BLaER1 (cell line): Measurements from ENCODE around the gene LRP1.

ENCODE experiments used
- H3K27ac ChIP-seq: shearing (Covaris generic); formaldehyde crosslinking; 2 replicates; pipeline ENCODE4 v1.8.1; 2022
- H3K27me3 ChIP-seq: shearing (Covaris generic); formaldehyde crosslinking; 2 replicates; pipeline ENCODE4 v1.8.1; 2022
- H3K36me3 ChIP-seq: shearing (Covaris generic); formaldehyde crosslinking; 2 replicates; pipeline ENCODE4 v1.8.1; 2022
- H3K4me1 ChIP-seq: shearing (Covaris generic); formaldehyde crosslinking; 2 replicates; pipeline ENCODE4 v1.8.1; 2022
- H3K4me2 ChIP-seq: shearing (Covaris generic); formaldehyde crosslinking; 2 replicates; pipeline ENCODE4 v1.8.1; 2022
- H3K4me3 ChIP-seq: shearing (Covaris generic); formaldehyde crosslinking; 2 replicates; pipeline ENCODE4 v1.8.1; 2022
- H3K9ac ChIP-seq: shearing (Covaris generic); formaldehyde crosslinking; 2 replicates; pipeline ENCODE4 v1.8.1; 2022
- H3K9me3 ChIP-seq: shearing (Covaris generic); formaldehyde crosslinking; 2 replicates; pipeline ENCODE4 v1.8.1; 2022
- H4K20me1 ChIP-seq: shearing (Covaris generic); formaldehyde crosslinking; 2 replicates; pipeline ENCODE4 v1.8.1; 2022
- Cebpa-rat ChIP-seq: shearing (Covaris generic); IDR thresholded peaks from 2 replicates; pipeline ENCODE4 v1.8.1; 2022

The LRP1 gene

DNA sequence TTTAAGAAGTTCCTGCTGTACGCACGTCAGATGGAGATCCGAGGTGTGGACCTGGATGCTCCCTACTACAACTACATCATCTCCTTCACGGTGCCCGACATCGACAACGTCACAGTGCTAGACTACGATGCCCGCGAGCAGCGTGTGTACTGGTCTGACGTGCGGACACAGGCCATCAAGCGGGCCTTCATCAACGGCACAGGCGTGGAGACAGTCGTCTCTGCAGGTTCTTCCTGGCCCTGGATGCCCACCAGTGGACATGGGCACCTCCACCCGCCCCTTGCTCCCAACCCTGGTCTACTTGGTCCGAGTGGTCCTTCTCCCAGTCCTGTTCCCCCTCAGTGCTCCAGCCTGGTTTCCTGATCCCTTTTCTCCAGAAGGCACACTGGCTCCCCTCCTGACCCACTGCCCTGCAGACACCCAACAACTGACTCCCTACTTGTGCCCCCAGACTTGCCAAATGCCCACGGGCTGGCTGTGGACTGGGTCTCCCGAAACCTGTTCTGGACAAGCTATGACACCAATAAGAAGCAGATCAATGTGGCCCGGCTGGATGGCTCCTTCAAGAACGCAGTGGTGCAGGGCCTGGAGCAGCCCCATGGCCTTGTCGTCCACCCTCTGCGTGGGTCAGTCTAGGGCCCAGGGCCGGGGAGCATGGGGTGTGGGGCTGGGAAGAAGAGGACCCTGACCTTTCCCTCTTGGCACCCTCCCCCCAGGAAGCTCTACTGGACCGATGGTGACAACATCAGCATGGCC lies 51.2 kb downstream of the LRP1 start:
- Histone ChIP-seq H3K36me3 (peaks cover 63% of the 10 kb centered on the region; the same call in 1 of the 2 replicates), H4K20me1 (no peaks in the 10 kb centered on the region)

DNA sequence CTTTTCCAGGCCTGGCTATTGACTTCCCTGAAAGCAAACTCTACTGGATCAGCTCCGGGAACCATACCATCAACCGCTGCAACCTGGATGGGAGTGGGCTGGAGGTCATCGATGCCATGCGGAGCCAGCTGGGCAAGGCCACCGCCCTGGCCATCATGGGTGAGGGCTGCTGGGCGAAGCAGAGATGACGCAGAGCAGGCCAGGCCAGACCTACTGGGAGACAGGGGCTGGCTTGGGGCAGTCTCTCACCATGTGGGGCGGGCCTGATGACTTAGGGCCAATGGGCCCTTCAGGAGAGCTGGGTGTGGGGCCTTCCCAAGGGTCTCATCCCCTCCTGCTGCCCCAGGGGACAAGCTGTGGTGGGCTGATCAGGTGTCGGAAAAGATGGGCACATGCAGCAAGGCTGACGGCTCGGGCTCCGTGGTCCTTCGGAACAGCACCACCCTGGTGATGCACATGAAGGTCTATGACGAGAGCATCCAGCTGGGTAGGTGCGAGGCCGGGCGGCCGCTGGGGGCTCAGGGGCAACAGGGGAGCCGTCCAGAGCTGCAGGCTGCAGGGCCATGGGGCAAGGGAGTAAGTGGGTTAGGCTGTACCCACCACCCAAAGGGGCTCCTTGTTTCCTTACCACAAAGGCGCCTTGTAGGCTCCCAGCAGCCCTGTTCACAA lies 52.2 kb downstream of the LRP1 start:
- Histone ChIP-seq H3K36me3 (peaks cover 66% of the 10 kb centered on the region; the same call in 1 of the 2 replicates), H3K4me2 (no peak overlapping the region), H3K9me3 (no peaks in the 10 kb centered on the region), H3K9ac (no peak overlapping the region), H4K20me1 (no peaks in the 10 kb centered on the region), H3K4me1 (peaks cover 16% of the 10 kb centered on the region), H3K27me3 (no peaks in the 10 kb centered on the region), H3K27ac (no peak overlapping the region), H3K4me3 (no peak overlapping the region)
- no peak for TF ChIP-seq Cebpa-rat

More for the DNA sequence above, 51.2 kb downstream of the LRP1 start:
- Histone ChIP-seq H3K27me3 (no peaks in the 10 kb centered on the region), H3K4me2 (no peak overlapping the region), H3K9ac (no peak overlapping the region), H3K27ac (no peak overlapping the region), H3K4me3 (no peak overlapping the region), H3K4me1 (peaks cover 19% of the 10 kb centered on the region), H3K9me3 (no peaks in the 10 kb centered on the region)
- TF ChIP-seq Cebpa-rat, result no peak

DNA sequence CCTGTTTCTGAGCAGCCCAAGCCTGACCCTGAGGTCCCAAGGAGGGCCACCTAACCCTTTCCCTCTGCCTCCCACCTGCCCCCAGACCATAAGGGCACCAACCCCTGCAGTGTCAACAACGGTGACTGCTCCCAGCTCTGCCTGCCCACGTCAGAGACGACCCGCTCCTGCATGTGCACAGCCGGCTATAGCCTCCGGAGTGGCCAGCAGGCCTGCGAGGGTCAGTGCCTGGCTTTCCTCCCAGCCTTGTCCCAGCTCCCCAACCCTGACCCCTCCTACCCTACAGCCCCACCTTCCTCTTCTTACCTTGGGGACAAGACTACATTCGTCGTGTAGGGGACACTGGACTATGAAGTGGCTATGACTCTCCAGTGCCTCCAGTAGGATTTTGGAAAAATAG lies 52.8 kb downstream of the LRP1 start:
- no peak overlapping the region for H3K9ac ChIP-seq
- H3K27me3 ChIP-seq, result no peaks in the 10 kb centered on the region
- H3K27ac ChIP-seq, result no peak overlapping the region
- peaks cover 16% of the 10 kb centered on the region for H3K4me1 ChIP-seq
- peaks cover 66% of the 10 kb centered on the region; the same call in 1 of the 2 replicates for H3K36me3 ChIP-seq
- H3K4me3 ChIP-seq, result no peak overlapping the region
- no peak overlapping the region for H3K4me2 ChIP-seq
- H3K9me3 ChIP-seq, result no peaks in the 10 kb centered on the region
- TF ChIP-seq Cebpa-rat, result no peak
- H4K20me1 ChIP-seq, result no peaks in the 10 kb centered on the region

DNA sequence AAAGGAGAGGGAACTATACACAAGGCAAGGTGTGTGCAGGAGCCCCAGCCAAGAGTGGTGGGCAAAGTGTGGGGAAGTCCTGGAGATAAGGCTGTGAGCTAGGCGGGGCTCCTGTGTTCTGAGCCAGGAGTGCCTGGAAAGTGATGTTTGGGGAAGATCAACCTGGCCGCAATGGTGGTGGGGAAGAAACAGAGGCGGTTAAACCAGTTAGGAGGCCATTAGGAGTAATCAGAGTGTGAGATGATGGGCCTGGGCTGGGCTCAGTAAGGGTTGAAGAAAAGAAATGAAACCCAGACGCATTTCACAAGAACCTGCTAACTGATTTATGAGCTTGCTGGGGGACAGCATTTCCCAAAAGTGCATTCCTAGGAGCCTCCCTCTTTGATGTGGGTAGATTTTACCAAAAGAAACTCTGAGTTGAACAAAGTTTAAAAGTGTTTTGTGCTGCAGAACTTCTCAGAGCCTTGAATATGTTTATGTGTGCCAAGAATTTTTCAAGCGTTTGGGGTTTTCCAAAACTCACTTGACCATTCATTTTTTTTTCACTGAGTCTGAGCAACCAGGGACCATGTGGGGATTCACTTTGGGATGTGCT lies 53.4 kb downstream of the LRP1 start:
- Histone ChIP-seq H3K9me3 (no peaks in the 10 kb centered on the region), H3K4me3 (no peak overlapping the region), H3K27me3 (no peaks in the 10 kb centered on the region), H3K4me2 (no peak overlapping the region), H3K4me1 (peaks cover 16% of the 10 kb centered on the region), H4K20me1 (no peaks in the 10 kb centered on the region), H3K27ac (no peak overlapping the region), H3K9ac (0 out of 2 replicates have a peak overlapping the region, but pooled peaks have one; percentile 10), H3K36me3 (peaks cover 66% of the 10 kb centered on the region)
- no peak for TF ChIP-seq Cebpa-rat

DNA sequence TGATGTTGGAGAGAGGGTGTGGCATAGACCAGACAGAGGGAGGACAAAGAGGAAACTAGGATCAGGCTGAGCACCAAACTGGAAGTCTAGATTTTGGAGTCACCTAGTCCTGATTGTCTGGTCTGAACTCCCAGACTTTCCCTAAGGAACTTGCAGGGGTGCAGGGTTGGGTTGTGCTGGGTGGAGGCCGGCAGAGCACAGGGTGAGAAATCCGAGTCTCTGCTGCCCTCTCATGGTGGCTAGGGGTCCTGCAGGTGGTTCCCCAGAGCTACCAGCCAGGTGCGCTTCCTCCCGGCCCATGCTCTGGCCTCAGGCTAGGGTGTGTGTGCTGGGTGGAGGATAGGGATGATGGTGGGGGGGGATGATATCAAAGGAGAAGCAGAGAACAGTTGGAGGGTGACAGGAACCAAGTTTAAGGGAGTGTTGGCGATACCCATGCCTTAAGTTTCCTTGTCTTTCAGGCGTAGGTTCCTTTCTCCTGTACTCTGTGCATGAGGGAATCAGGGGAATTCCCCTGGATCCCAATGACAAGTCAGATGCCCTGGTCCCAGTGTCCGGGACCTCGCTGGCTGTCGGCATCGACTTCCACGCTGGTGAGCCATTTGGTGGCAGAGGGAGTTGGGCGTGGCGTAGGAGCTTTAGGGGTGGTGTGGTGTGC lies 54.8 kb downstream of the LRP1 start:
- Histone ChIP-seq H3K9ac (no peak overlapping the region), H4K20me1 (no peaks in the 10 kb centered on the region), H3K27me3 (no peaks in the 10 kb centered on the region), H3K4me1 (peaks cover 13% of the 10 kb centered on the region), H3K9me3 (no peaks in the 10 kb centered on the region), H3K4me2 (no peak overlapping the region), H3K27ac (no peak overlapping the region), H3K36me3 (peaks cover 69% of the 10 kb centered on the region), H3K4me3 (no peak overlapping the region)
- TF ChIP-seq Cebpa-rat, result no peak

DNA sequence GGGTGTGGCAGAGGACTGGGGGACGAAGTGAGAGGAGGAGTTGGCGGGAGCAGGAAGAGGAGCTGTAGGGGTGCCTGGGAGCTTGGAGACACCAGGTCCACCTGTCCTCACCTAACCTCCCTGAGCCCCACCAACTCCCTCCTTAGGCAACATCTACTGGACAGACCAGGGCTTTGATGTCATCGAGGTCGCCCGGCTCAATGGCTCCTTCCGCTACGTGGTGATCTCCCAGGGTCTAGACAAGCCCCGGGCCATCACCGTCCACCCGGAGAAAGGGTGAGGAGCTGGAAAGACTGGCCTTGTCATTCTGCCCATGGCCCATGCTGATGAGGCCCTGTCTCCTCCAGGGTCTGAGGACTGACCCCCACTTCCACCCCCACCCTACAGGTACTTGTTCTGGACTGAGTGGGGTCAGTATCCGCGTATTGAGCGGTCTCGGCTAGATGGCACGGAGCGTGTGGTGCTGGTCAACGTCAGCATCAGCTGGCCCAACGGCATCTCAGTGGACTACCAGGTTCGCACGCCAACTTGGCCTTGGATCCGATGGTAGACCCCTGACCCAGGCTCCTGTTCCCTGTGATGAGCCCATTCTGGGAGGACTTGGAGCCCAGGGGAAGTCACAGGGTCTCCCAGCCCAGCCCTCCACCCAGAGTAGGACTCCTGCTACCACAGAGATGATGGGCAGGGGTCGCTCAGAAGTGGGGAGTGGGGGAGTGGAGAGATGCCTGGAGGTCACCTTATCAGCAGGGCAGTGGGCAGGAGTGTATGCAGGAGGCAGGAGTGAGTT lies 55.8 kb downstream of the LRP1 start:
- H3K9me3 ChIP-seq, result no peaks in the 10 kb centered on the region
- peaks cover 62% of the 10 kb centered on the region for H3K36me3 ChIP-seq
- no peak overlapping the region for H3K4me3 ChIP-seq
- H3K27me3 ChIP-seq, result no peaks in the 10 kb centered on the region
- no peaks in the 10 kb centered on the region for H4K20me1 ChIP-seq
- no peak overlapping the region for H3K27ac ChIP-seq
- H3K9ac ChIP-seq, result no peak overlapping the region
- H3K4me2 ChIP-seq, result no peak overlapping the region
- no peak for TF ChIP-seq Cebpa-rat
- peaks cover 9% of the 10 kb centered on the region; the same call in 1 of the 2 replicates for H3K4me1 ChIP-seq

DNA sequence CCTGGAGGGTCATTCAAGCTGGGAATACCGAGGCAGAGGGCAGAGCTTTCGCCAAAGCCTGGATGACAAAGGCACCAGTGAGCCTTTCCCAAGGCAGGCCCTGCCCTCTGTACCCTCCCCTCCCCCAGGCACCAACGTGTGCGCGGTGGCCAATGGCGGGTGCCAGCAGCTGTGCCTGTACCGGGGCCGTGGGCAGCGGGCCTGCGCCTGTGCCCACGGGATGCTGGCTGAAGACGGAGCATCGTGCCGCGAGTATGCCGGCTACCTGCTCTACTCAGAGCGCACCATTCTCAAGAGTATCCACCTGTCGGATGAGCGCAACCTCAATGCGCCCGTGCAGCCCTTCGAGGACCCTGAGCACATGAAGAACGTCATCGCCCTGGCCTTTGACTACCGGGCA lies 57.1 kb downstream of the LRP1 start:
- TF ChIP-seq Cebpa-rat, result no peak
- no peaks in the 10 kb centered on the region for H4K20me1 ChIP-seq
- H3K27ac ChIP-seq, result no peak overlapping the region
- H3K4me3 ChIP-seq, result no peak overlapping the region
- H3K36me3 ChIP-seq, result peaks cover 53% of the 10 kb centered on the region
- no peak overlapping the region for H3K4me2 ChIP-seq
- no peaks in the 10 kb centered on the region for H3K9me3 ChIP-seq
- no peak overlapping the region for H3K9ac ChIP-seq
- H3K27me3 ChIP-seq, result no peaks in the 10 kb centered on the region
- peaks cover 9% of the 10 kb centered on the region; the same call in 1 of the 2 replicates for H3K4me1 ChIP-seq

DNA sequence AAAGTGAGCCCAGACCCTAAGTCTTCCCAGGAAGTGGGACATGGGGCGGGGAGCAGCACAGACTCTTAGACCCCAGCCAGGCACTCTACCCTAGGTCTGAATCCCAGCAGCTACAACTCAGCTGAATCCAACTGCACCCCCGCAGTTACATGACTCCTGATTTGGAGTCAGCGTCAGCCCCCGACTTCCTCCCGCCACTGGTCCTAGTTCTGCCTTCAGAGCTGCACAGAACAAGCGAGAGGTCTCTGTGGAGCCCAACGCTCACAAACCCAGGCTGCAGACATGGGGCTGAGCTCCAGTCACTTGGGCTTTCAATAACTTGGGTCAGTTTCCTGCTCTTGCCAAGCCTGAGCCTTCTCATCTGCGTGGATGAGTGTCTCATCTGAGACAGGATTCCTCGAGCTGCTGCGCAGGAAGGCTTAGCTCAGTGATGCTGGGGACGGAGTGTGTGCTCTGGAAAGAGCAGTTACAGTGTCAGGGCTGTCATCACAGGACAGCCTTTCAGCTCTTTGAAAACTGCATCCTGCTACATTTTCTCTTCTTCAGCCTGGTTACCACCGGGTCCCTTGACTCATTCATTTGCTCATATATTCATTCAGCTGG lies 57.7 kb downstream of the LRP1 start:
- H3K36me3 ChIP-seq, result peaks cover 54% of the 10 kb centered on the region
- H3K4me1 ChIP-seq, result peaks cover 9% of the 10 kb centered on the region; the same call in 1 of the 2 replicates
- H3K9ac ChIP-seq, result no peak overlapping the region
- H3K4me3 ChIP-seq, result no peak overlapping the region
- no peaks in the 10 kb centered on the region for H3K9me3 ChIP-seq
- H3K27ac ChIP-seq, result no peak overlapping the region
- TF ChIP-seq Cebpa-rat, result no peak
- H3K27me3 ChIP-seq, result no peaks in the 10 kb centered on the region
- no peak overlapping the region for H3K4me2 ChIP-seq
- H4K20me1 ChIP-seq, result no peaks in the 10 kb centered on the region
